GM23338 (cell line): ENCODE data around the gene ALDH3B1. TPM values are rescaled to one million over a fixed set of nuclear protein-coding genes. Genes with fewer than 3 reads are reported as not detected.
A peak's percentile ranks its signal among the peaks of the same experiment; 100 is the strongest.

ENCODE experiments used
- ATAC-seq: fragments of 200-7000 bp; cut with Tn5 transposase; 3 replicates; pipeline ENCODE4 v1.9.1; 2020
- DNase-seq: peaks from one replicate; pipeline ENCODE4 v3.0.0-alpha.2; 2015; ENCODE audit warnings: low spot score
- H2AFZ ChIP-seq: fragments of 200-600 bp; sonication (generic); 2 replicates; pipeline ENCODE4 v1.8.0; 2016; ENCODE audit warnings: antibody characterized with exemption, mild to moderate bottlenecking, moderate library complexity
- H3F3A ChIP-seq: fragments of 200-600 bp; sonication (generic); replicated peaks from 2 replicates; pipeline ENCODE4 v1.8.0; 2017; ENCODE audit warnings: antibody characterized with exemption, mixed run types, low read depth
- H3K27ac ChIP-seq: fragments of 200-600 bp; sonication (generic); 2 replicates; pipeline ENCODE4 v1.6.1; 2016; ENCODE audit warnings: low read depth
- H3K27me3 ChIP-seq: fragments of 200-600 bp; sonication (generic); 2 replicates; pipeline ENCODE4 v1.8.0; 2016; ENCODE audit warnings: mild to moderate bottlenecking, mixed run types, moderate library complexity; ENCODE audit not compliant: insufficient read depth
- H3K36me3 ChIP-seq: fragments of 200-600 bp; sonication (generic); 2 replicates; pipeline ENCODE4 v1.8.0; 2016; ENCODE audit warnings: mild to moderate bottlenecking; ENCODE audit not compliant: insufficient read depth
- H3K4me1 ChIP-seq: fragments of 200-600 bp; sonication (generic); 2 replicates; pipeline ENCODE4 v1.8.0; 2016; ENCODE audit warnings: mild to moderate bottlenecking, moderate library complexity; ENCODE audit not compliant: insufficient read depth
- H3K4me2 ChIP-seq: fragments of 200-600 bp; sonication (generic); 2 replicates; pipeline ENCODE4 v1.7.1; 2017; ENCODE audit warnings: mixed run types
- H3K4me3 ChIP-seq: fragments of 200-600 bp; sonication (generic); 2 replicates; pipeline ENCODE4 v1.6.1; 2016; ENCODE audit warnings: mixed run types
- H3K79me2 ChIP-seq: fragments of 200-600 bp; sonication (generic); replicated peaks from 2 replicates; pipeline ENCODE4 v1.8.0; 2017; ENCODE audit warnings: mild to moderate bottlenecking; ENCODE audit not compliant: insufficient read depth
- H3K9me2 ChIP-seq: fragments of 200-600 bp; sonication (generic); 2 replicates; pipeline ENCODE4 v1.8.0; 2017; ENCODE audit not compliant: insufficient read depth
- H4K20me1 ChIP-seq: fragments of 200-600 bp; sonication (generic); replicated peaks from 2 replicates; pipeline ENCODE4 v1.8.0; 2017; ENCODE audit warnings: mild to moderate bottlenecking; ENCODE audit not compliant: insufficient read depth
- H3K27ac Mint-ChIP-seq: 2 replicates; pipeline ENCODE4 v1.8.0; 2020; ENCODE audit warnings: inconsistent platforms, mild to moderate bottlenecking, moderate library complexity, mixed read lengths
- H3K27me3 Mint-ChIP-seq: 3 replicates; pipeline ENCODE4 v1.8.0; 2022; ENCODE audit warnings: low read depth, mild to moderate bottlenecking, moderate library complexity, mixed read lengths, inconsistent platforms; ENCODE audit not compliant: insufficient read depth, poor library complexity
- H3K36me3 Mint-ChIP-seq: 3 replicates; pipeline ENCODE4 v1.8.0; 2021; ENCODE audit warnings: low read depth, mild to moderate bottlenecking, inconsistent platforms, moderate library complexity, mixed read lengths
- H3K4me1 Mint-ChIP-seq: 3 replicates; pipeline ENCODE4 v1.8.0; 2020; ENCODE audit warnings: mild to moderate bottlenecking, inconsistent platforms, mixed read lengths
- H3K4me3 Mint-ChIP-seq: 3 replicates; pipeline ENCODE4 v1.8.0; 2021; ENCODE audit warnings: moderate library complexity, mild to moderate bottlenecking, inconsistent platforms, mixed read lengths
- H3K9me3 Mint-ChIP-seq: 3 replicates; pipeline ENCODE4 v1.8.0; 2020; ENCODE audit warnings: moderate library complexity, mild to moderate bottlenecking, inconsistent platforms, mixed read lengths
- CREB1 ChIP-seq: fragments of 250-450 bp; sonication (Bioruptor Pico); IDR thresholded peaks from 2 replicates; pipeline ENCODE4 v1.5.0; 2020; ENCODE audit warnings: low read depth, mild to moderate bottlenecking, moderate library complexity
- EZH2 ChIP-seq: fragments of 200-600 bp; sonication (generic); IDR thresholded peaks from one replicate; pipeline ENCODE4 v1.8.0; 2017; ENCODE audit warnings: antibody characterized with exemption, mild to moderate bottlenecking, low read depth; ENCODE audit not compliant: unreplicated experiment
- EZH2phosphoT487 ChIP-seq: fragments of 200-600 bp; sonication (generic); IDR thresholded peaks from one replicate; pipeline ENCODE4 v1.8.1; 2018; ENCODE audit warnings: antibody characterized with exemption; ENCODE audit not compliant: unreplicated experiment
- JUNB ChIP-seq: IDR thresholded peaks from one replicate; pipeline ENCODE4 v1.6.1; 2016; ENCODE audit warnings: antibody characterized with exemption; ENCODE audit not compliant: unreplicated experiment
- NANOG ChIP-seq: IDR thresholded peaks from 2 replicates; pipeline ENCODE4 v1.6.1; 2016; ENCODE audit warnings: antibody characterized with exemption, borderline replicate concordance
- POLR2AphosphoS5 ChIP-seq: IDR thresholded peaks from 2 replicates; pipeline ENCODE4 v1.6.1; 2016; ENCODE audit warnings: antibody characterized with exemption, low read depth
- REST ChIP-seq: IDR thresholded peaks from one replicate; pipeline ENCODE4 v1.6.1; 2018; ENCODE audit warnings: antibody characterized with exemption; ENCODE audit not compliant: unreplicated experiment
- STAT1 ChIP-seq: IDR thresholded peaks from one replicate; pipeline ENCODE4 v1.6.1; 2016; ENCODE audit warnings: antibody characterized with exemption; ENCODE audit not compliant: unreplicated experiment
- ZNF114 ChIP-seq: fragments of 250-450 bp; sonication (Bioruptor Pico); IDR thresholded peaks from 2 replicates; pipeline ENCODE4 v1.5.0; 2020; ENCODE audit warnings: mild to moderate bottlenecking, moderate library complexity
- ZNF331 ChIP-seq: fragments of 250-450 bp; sonication (Bioruptor Pico); IDR thresholded peaks from 2 replicates; pipeline ENCODE4 v1.5.0; 2020; ENCODE audit warnings: low read depth, mild to moderate bottlenecking, moderate library complexity
- polyA plus RNA-seq: library from polyadenylated mRNA; unstranded; fragments of >200 nt; fragmentation: Nextera tagmentation; extraction: Ambion mirVana; gene quantifications from 2 replicates; pipeline ENCODE4 v1.2.1, GENCODE V29; 2016
- total RNA-seq: library from RNA; depleted of rRNA; stranded (reverse); fragments of >200 nt; shearing (Covaris generic); gene quantifications from 2 replicates; pipeline ENCODE4 v1.2.3, GENCODE V29; 2014
- TF ChIP-seq, protein P1 (sequence below): IDR thresholded peaks from 2 replicates; pipeline ENCODE4 v1.6.1; 2016; ENCODE audit warnings: antibody characterized with exemption
- TF ChIP-seq, protein P2 (sequence below): fragments of 250-450 bp; sonication (Bioruptor Pico); IDR thresholded peaks from 2 replicates; pipeline ENCODE4 v1.5.0; 2020; ENCODE audit warnings: mild to moderate bottlenecking, moderate library complexity

The ALDH3B1 gene
- total and polyA plus RNA-seq, 2 experiments from 2014 or later, result 0.52 TPM; not detected in 1

- H2AFZ ChIP-seq, result no peak overlapping the region
- Mint-ChIP-seq H3K4me1 (no peaks in the 10 kb centered on the region; the same call in 2 of the 3 replicates), H3K27ac (peak overlapping the region; percentile 64; the same call in 1 of the 2 replicates), H3K36me3 (peaks cover 90% of the 10 kb centered on the region), H3K27me3 (peaks cover 6% of the 10 kb centered on the region), H3K4me3 (no peak overlapping the region; the same call in 2 of the 3 replicates), H3K9me3 (no peaks in the 10 kb centered on the region)
- H3F3A ChIP-seq, result peaks cover 25% of the 10 kb centered on the region; the same call in 1 of the 2 replicates
- no peak overlapping the region for H3K4me2 ChIP-seq
- peaks cover 81% of the 10 kb centered on the region for H3K36me3 ChIP-seq
- no peaks in the 10 kb centered on the region for H3K4me1 ChIP-seq
- H3K9me2 ChIP-seq, result no peaks in the 10 kb centered on the region
- TF ChIP-seq ZNF114, result no peak
- no peak for TF ChIP-seq NANOG
- no peak for TF ChIP-seq STAT1
- no peak for TF ChIP-seq REST
- TF ChIP-seq ZNF331 (CRISPR knock-in tag), result no peak
- no peak for TF ChIP-seq EZH2
- TF ChIP-seq, protein P1, sequence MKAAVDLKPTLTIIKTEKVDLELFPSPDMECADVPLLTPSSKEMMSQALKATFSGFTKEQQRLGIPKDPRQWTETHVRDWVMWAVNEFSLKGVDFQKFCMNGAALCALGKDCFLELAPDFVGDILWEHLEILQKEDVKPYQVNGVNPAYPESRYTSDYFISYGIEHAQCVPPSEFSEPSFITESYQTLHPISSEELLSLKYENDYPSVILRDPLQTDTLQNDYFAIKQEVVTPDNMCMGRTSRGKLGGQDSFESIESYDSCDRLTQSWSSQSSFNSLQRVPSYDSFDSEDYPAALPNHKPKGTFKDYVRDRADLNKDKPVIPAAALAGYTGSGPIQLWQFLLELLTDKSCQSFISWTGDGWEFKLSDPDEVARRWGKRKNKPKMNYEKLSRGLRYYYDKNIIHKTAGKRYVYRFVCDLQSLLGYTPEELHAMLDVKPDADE, result no peak
- TF ChIP-seq JUNB, result no peak
- no peak for TF ChIP-seq EZH2phosphoT487
- TF ChIP-seq CREB1 (CRISPR knock-in tag), result no peak
- no peak for TF ChIP-seq POLR2AphosphoS5
- no peaks in the 10 kb centered on the region for H3K79me2 ChIP-seq
- H3K4me3 ChIP-seq, result no peak overlapping the region
- H3K27me3 ChIP-seq, result no peaks in the 10 kb centered on the region
- ATAC-seq (no peak), DNase-seq (no peak)
- peaks cover 26% of the 10 kb centered on the region for H4K20me1 ChIP-seq
- H3K27ac ChIP-seq, result no peak overlapping the region
Observed at GRCh38 chr11:68064926-68065325, 54.8 kb downstream of the ALDH3B1 start.

DNA sequence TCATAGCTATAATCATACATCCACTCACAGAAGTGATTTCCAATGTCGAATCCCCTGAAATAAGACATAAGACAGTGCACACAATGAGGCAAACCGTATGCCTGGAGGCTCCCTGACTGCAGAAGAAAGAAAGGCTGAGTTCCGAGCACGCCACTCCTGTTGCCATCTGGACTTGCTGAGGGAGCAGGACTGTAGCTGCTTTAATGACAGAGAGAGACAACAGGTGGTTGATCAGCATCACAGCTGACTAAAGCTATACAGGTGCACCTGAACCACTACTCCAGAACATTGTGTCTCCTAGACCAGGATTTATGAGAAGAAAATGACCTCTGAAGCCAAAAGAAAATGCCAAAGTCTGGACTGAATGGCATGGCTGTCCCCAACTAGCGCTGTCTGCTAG lies 55.7 kb downstream of the ALDH3B1 start:
- no peak for ATAC-seq
- peaks cover 93% of the 10 kb centered on the region for H3K36me3 Mint-ChIP-seq
- Histone ChIP-seq H3F3A (peaks cover 25% of the 10 kb centered on the region; the same call in 1 of the 2 replicates), H3K4me3 (no peak overlapping the region), H3K27me3 (no peaks in the 10 kb centered on the region), H3K4me1 (no peaks in the 10 kb centered on the region), H3K79me2 (no peaks in the 10 kb centered on the region), H3K9me2 (no peaks in the 10 kb centered on the region), H3K36me3 (peaks cover 81% of the 10 kb centered on the region), H4K20me1 (peaks cover 26% of the 10 kb centered on the region), H3K4me2 (no peak overlapping the region), H3K27ac (no peak overlapping the region), H2AFZ (no peak overlapping the region)
- no peaks in the 10 kb centered on the region; the same call in 2 of the 3 replicates for H3K4me1 Mint-ChIP-seq
- DNase-seq, result no peak
- no peaks in the 10 kb centered on the region for H3K9me3 Mint-ChIP-seq
- peaks cover 6% of the 10 kb centered on the region for H3K27me3 Mint-ChIP-seq
- no peak overlapping the region for H3K27ac Mint-ChIP-seq
- no peak overlapping the region for H3K4me3 Mint-ChIP-seq
- no peak for TF ChIP-seq CREB1 (CRISPR knock-in tag)
- TF ChIP-seq, protein P2, sequence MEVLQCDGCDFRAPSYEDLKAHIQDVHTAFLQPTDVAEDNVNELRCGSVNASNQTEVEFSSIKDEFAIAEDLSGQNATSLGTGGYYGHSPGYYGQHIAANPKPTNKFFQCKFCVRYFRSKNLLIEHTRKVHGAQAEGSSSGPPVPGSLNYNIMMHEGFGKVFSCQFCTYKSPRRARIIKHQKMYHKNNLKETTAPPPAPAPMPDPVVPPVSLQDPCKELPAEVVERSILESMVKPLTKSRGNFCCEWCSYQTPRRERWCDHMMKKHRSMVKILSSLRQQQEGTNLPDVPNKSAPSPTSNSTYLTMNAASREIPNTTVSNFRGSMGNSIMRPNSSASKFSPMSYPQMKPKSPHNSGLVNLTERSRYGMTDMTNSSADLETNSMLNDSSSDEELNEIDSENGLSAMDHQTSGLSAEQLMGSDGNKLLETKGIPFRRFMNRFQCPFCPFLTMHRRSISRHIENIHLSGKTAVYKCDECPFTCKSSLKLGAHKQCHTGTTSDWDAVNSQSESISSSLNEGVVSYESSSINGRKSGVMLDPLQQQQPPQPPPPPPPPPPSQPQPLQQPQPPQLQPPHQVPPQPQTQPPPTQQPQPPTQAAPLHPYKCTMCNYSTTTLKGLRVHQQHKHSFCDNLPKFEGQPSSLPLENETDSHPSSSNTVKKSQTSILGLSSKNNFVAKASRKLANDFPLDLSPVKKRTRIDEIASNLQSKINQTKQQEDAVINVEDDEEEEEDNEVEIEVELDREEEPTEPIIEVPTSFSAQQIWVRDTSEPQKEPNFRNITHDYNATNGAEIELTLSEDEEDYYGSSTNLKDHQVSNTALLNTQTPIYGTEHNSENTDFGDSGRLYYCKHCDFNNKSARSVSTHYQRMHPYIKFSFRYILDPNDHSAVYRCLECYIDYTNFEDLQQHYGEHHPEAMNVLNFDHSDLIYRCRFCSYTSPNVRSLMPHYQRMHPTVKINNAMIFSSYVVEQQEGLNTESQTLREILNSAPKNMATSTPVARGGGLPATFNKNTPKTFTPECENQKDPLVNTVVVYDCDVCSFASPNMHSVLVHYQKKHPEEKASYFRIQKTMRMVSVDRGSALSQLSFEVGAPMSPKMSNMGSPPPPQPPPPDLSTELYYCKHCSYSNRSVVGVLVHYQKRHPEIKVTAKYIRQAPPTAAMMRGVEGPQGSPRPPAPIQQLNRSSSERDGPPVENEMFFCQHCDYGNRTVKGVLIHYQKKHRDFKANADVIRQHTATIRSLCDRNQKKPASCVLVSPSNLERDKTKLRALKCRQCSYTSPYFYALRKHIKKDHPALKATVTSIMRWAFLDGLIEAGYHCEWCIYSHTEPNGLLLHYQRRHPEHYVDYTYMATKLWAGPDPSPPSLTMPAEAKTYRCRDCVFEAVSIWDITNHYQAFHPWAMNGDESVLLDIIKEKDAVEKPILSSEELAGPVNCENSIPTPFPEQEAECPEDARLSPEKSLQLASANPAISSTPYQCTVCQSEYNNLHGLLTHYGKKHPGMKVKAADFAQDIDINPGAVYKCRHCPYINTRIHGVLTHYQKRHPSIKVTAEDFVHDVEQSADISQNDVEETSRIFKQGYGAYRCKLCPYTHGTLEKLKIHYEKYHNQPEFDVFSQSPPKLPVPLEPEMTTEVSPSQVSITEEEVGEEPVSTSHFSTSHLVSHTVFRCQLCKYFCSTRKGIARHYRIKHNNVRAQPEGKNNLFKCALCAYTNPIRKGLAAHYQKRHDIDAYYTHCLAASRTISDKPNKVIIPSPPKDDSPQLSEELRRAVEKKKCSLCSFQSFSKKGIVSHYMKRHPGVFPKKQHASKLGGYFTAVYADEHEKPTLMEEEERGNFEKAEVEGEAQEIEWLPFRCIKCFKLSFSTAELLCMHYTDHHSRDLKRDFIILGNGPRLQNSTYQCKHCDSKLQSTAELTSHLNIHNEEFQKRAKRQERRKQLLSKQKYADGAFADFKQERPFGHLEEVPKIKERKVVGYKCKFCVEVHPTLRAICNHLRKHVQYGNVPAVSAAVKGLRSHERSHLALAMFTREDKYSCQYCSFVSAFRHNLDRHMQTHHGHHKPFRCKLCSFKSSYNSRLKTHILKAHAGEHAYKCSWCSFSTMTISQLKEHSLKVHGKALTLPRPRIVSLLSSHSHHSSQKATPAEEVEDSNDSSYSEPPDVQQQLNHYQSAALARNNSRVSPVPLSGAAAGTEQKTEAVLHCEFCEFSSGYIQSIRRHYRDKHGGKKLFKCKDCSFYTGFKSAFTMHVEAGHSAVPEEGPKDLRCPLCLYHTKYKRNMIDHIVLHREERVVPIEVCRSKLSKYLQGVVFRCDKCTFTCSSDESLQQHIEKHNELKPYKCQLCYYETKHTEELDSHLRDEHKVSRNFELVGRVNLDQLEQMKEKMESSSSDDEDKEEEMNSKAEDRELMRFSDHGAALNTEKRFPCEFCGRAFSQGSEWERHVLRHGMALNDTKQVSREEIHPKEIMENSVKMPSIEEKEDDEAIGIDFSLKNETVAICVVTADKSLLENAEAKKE (CRISPR knock-in tag), result no peak
- TF ChIP-seq NANOG, result no peak
- no peak for TF ChIP-seq EZH2
